GM04503 (cell line): ENCODE measurements around the gene GPR3.
"Not testable (repeated sequence)": the region's sequence is repeated elsewhere in the genome, so short reads cannot be mapped to it uniquely, and the experiment has no call there.

Experiments used
- DNase-seq: peaks from one replicate; pipeline ENCODE4 v3.0.0-alpha.2; 2012; ENCODE audit warnings: low read depth

The GPR3 gene

GRCh38 chr1:27400082-27400962 lies 7.9 kb downstream of the GPR3 start:
- DNase-seq, result no peak

- DNase-seq, result no peak
Observed at GRCh38 chr1:27400963-27401341, 8.5 kb downstream of the GPR3 start.

GRCh38 chr1:27402349-27402754 lies 9.9 kb downstream of the GPR3 start:
- no peak for DNase-seq

- DNase-seq, result no peak
Observed at GRCh38 chr1:27403065-27403726, 10.8 kb downstream of the GPR3 start.

- no peak for DNase-seq
Observed at GRCh38 chr1:27403931-27404330, 11.5 kb downstream of the GPR3 start.

GRCh38 chr1:27405074-27405473 lies 12.7 kb downstream of the GPR3 start:
- no peak for DNase-seq

- DNase-seq, result not testable (repeated sequence)
Observed at GRCh38 chr1:27405598-27406361, 13.4 kb downstream of the GPR3 start.

- no peak for DNase-seq
Observed at GRCh38 chr1:27406362-27406680, 13.9 kb downstream of the GPR3 start.

GRCh38 chr1:27406791-27407190 lies 14.4 kb downstream of the GPR3 start:
- DNase-seq, result not testable (repeated sequence)

- no peak for DNase-seq
Observed at GRCh38 chr1:27408151-27408550, 15.7 kb downstream of the GPR3 start.

- no peak for DNase-seq
Observed at GRCh38 chr1:27409669-27410068, 17.2 kb downstream of the GPR3 start.

- no peak for DNase-seq
Observed at GRCh38 chr1:27410709-27411108, 18.3 kb downstream of the GPR3 start.

- DNase-seq, result no peak
Observed at GRCh38 chr1:27412502-27412901, 20.1 kb downstream of the GPR3 start.

- no peak for DNase-seq
Observed at GRCh38 chr1:27413004-27413403, 20.6 kb downstream of the GPR3 start.

- no peak for DNase-seq
Observed at GRCh38 chr1:27414091-27414490, 21.7 kb downstream of the GPR3 start.

- DNase-seq, result no peak
Observed at GRCh38 chr1:27416387-27417111, 24.1 kb downstream of the GPR3 start.

- DNase-seq, result no peak
Observed at GRCh38 chr1:27417713-27418112, 25.3 kb downstream of the GPR3 start.

GRCh38 chr1:27418326-27419185 lies 26.1 kb downstream of the GPR3 start:
- peak; percentile 86 for DNase-seq

GRCh38 chr1:27423709-27424108 lies 31.3 kb downstream of the GPR3 start:
- DNase-seq, result no peak

GRCh38 chr1:27427329-27427728 lies 34.9 kb downstream of the GPR3 start:
- no peak for DNase-seq

GRCh38 chr1:27427816-27428315 lies 35.4 kb downstream of the GPR3 start:
- DNase-seq, result no peak
